H1 (cell line): ENCODE measurements around the gene ARHGAP22. TPM values are rescaled to one million over a fixed set of nuclear protein-coding genes. Genes with fewer than 3 reads are reported as not detected.

Experiments used
- CTCF ChIA-PET: fragments of 300-600 bp; sonication (Branson Sonifier 250); formaldehyde crosslinking; loops from one replicate; lab custom pipeline; 2021; ENCODE audit not compliant: partially characterized antibody; lab: Charles Lee
- POLR2A ChIA-PET: fragments of 300-600 bp; sonication (Branson Sonifier 250); formaldehyde crosslinking; loops from one replicate; lab custom pipeline; 2021; ENCODE audit warnings: inconsistent platforms; ENCODE audit not compliant: partially characterized antibody; lab: Charles Lee
- DNase-seq, 2 experiments: peaks; one replicate each; pipeline versions ENCODE4 v3.0.0 to v3.0.0-alpha.2; 2010 to 2022; ENCODE audit warnings: low spot score in 2 of 2, low read depth in 1 of 2, mixed read lengths in 1 of 2
- FAIRE-seq: peaks from 2 replicates; lab custom pipeline; 2011; peaks lifted over from hg19 to GRCh38; lab: Jason Lieb, UNC
- H2AFZ ChIP-seq: 2 replicates; pipeline ENCODE4 v1.8.1; 2012; ENCODE audit warnings: low read length, inconsistent platforms
- H2AK5ac ChIP-seq: 2 replicates; pipeline ENCODE4 v1.6.1; 2013; ENCODE audit warnings: low read depth, low read length
- H2BK120ac ChIP-seq: replicated peaks from 2 replicates; pipeline ENCODE3; 2013; ENCODE audit warnings: low read depth, low read length, inconsistent platforms
- H2BK12ac ChIP-seq: 2 replicates; pipeline ENCODE4 v1.6.1; 2013; ENCODE audit warnings: low read depth, low read length
- H2BK15ac ChIP-seq: 2 replicates; pipeline ENCODE4 v1.6.1; 2013; ENCODE audit warnings: low read length
- H2BK20ac ChIP-seq: 2 replicates; pipeline ENCODE4 v1.6.1; 2013; ENCODE audit warnings: low read length
- H2BK5ac ChIP-seq: 2 replicates; pipeline ENCODE4 v1.6.1; 2013; ENCODE audit warnings: low read depth, low read length
- H3K14ac ChIP-seq: 2 replicates; pipeline ENCODE4 v1.6.1; 2013; ENCODE audit warnings: inconsistent platforms; ENCODE audit not compliant: insufficient read length
- H3K18ac ChIP-seq: 2 replicates; pipeline ENCODE4 v1.6.1; 2013; ENCODE audit warnings: low read length; ENCODE audit errors: extremely low read depth
- H3K23ac ChIP-seq: 2 replicates; pipeline ENCODE4 v1.6.1; 2013; ENCODE audit warnings: inconsistent platforms; ENCODE audit not compliant: insufficient read length
- H3K23me2 ChIP-seq: 2 replicates; pipeline ENCODE4 v1.6.1; 2013; ENCODE audit warnings: low read depth, low read length
- H3K27ac ChIP-seq: 2 replicates; pipeline ENCODE4 v1.6.1; 2011; ENCODE audit warnings: low read depth, low read length, inconsistent platforms
- H3K27me3 ChIP-seq, 4 experiments: replicated peaks in 1 of 4; 1 replicate in 1 of 4; 2 replicates in 3 of 4; pipeline versions ENCODE4 v1.6.1 to v1.8.1; 2011 to 2013; ENCODE audit warnings: low read length in 3 of 4, mild to moderate bottlenecking in 3 of 4, inconsistent platforms in 2 of 4, mixed read lengths in 2 of 4, moderate library complexity in 1 of 4; ENCODE audit not compliant: control insufficient read depth in 3 of 4, insufficient read depth in 3 of 4; ENCODE audit errors: extremely low read depth in 1 of 4
- H3K36me3 ChIP-seq, 4 experiments: 2 replicates each; pipeline versions ENCODE4 v1.6.1 to v1.8.1; 2011 to 2013; ENCODE audit warnings: mild to moderate bottlenecking in 4 of 4, low read length in 3 of 4, moderate library complexity in 2 of 4, control low read depth in 1 of 4, inconsistent platforms in 1 of 4; ENCODE audit not compliant: insufficient read depth in 4 of 4, control insufficient read depth in 2 of 4
- H3K4ac ChIP-seq: replicated peaks from 2 replicates; pipeline ENCODE3; 2013; ENCODE audit warnings: low read length, low read depth, mixed read lengths, inconsistent platforms; ENCODE audit not compliant: insufficient read length
- H3K4me1 ChIP-seq, 4 experiments: replicated peaks in 1 of 4; 1 replicate in 1 of 4; 2 replicates in 3 of 4; pipeline versions ENCODE4 v1.6.1 to v1.8.1; 2011 to 2013; ENCODE audit warnings: low read length in 3 of 4, inconsistent platforms in 2 of 4, mixed read lengths in 1 of 4; ENCODE audit not compliant: insufficient read depth in 4 of 4, control insufficient read depth in 3 of 4
- H3K4me2 ChIP-seq, 2 experiments: 2 replicates each; pipeline versions ENCODE4 v1.6.1 to v1.8.1; 2011 to 2013; ENCODE audit warnings: low read depth in 2 of 2, low read length in 2 of 2, control low read depth in 1 of 2, inconsistent platforms in 1 of 2, mild to moderate bottlenecking in 1 of 2; ENCODE audit not compliant: insufficient read depth in 1 of 2
- H3K4me3 ChIP-seq, 4 experiments: fragments of 200-600, 300-600 bp in 1 of 4; sonication (generic), shearing (Covaris generic), sonication (Bioruptor Twin) in 1 of 4; 2 replicates each; pipeline versions ENCODE4 v1.5.1 to v1.8.1; 2011 to 2016; ENCODE audit warnings: low read length in 4 of 4, low read depth in 3 of 4, control low read depth in 2 of 4, inconsistent platforms in 2 of 4, mild to moderate bottlenecking in 2 of 4, mixed read lengths in 1 of 4, moderate library complexity in 1 of 4; ENCODE audit not compliant: insufficient read depth in 2 of 4; ENCODE audit errors: extremely low read depth in 1 of 4
- H3K56ac ChIP-seq: replicated peaks from 2 replicates; pipeline ENCODE3; 2013; ENCODE audit warnings: low read depth, mild to moderate bottlenecking, mixed read lengths, low read length, inconsistent platforms; ENCODE audit not compliant: insufficient read length
- H3K79me1 ChIP-seq: 2 replicates; pipeline ENCODE4 v1.6.1; 2013; ENCODE audit warnings: low read depth, low read length, control low read depth
- H3K79me2 ChIP-seq, 2 experiments: 2 replicates each; pipeline versions ENCODE4 v1.6.1 to v1.8.1; 2012 to 2013; ENCODE audit warnings: low read length in 2 of 2, mild to moderate bottlenecking in 2 of 2, inconsistent platforms in 1 of 2; ENCODE audit not compliant: insufficient read depth in 2 of 2, control insufficient read depth in 1 of 2
- H3K9ac ChIP-seq, 4 experiments: replicated peaks in 1 of 4; 1 replicate in 1 of 4; 2 replicates in 3 of 4; pipeline versions ENCODE4 v1.6.1 to v1.8.1; 2011 to 2013; ENCODE audit warnings: low read depth in 3 of 4, low read length in 3 of 4, control low read depth in 2 of 4, mild to moderate bottlenecking in 2 of 4, moderate library complexity in 2 of 4, inconsistent platforms in 1 of 4; ENCODE audit errors: extremely low read depth in 1 of 4
- H3K9me3 ChIP-seq, 2 experiments: 2 replicates each; pipeline versions ENCODE4 v1.6.1 to v1.8.1; 2012 to 2013; ENCODE audit warnings: mild to moderate bottlenecking in 2 of 2, moderate library complexity in 2 of 2, control low read depth in 1 of 2, inconsistent platforms in 1 of 2, low read depth in 1 of 2, low read length in 1 of 2, mixed read lengths in 1 of 2; ENCODE audit not compliant: insufficient read depth in 2 of 2
- H4K20me1 ChIP-seq, 2 experiments: replicated peaks in 1 of 2; 2 replicates each; pipeline versions ENCODE3 to v1.8.1; 2011 to 2013; ENCODE audit warnings: inconsistent platforms in 2 of 2, low read length in 2 of 2, mild to moderate bottlenecking in 1 of 2; ENCODE audit not compliant: insufficient read depth in 2 of 2, control insufficient read depth in 1 of 2
- H4K5ac ChIP-seq: 2 replicates; pipeline ENCODE4 v1.6.1; 2013; ENCODE audit warnings: low read length, low read depth, mixed read lengths, inconsistent platforms; ENCODE audit not compliant: insufficient read length
- H4K8ac ChIP-seq: 2 replicates; pipeline ENCODE4 v1.8.0; 2013; ENCODE audit warnings: mild to moderate bottlenecking, moderate library complexity, low read length, inconsistent platforms; ENCODE audit not compliant: insufficient read depth; ENCODE audit errors: extremely low read depth
- H4K91ac ChIP-seq: replicated peaks from 2 replicates; pipeline ENCODE3; 2013; ENCODE audit warnings: low read length, mixed read lengths, inconsistent platforms; ENCODE audit not compliant: insufficient read length
- JUND ChIP-seq: IDR thresholded peaks from 2 replicates; pipeline ENCODE4 v1.6.1; 2011; ENCODE audit warnings: mild to moderate bottlenecking, improper control_type of control experiment, low read length
- NRF1 ChIP-seq: IDR thresholded peaks from 2 replicates; pipeline ENCODE4 v1.6.1; 2011; ENCODE audit warnings: mild to moderate bottlenecking, low read depth, low read length, improper control_type of control experiment
- POLR2A ChIP-seq, 2 experiments: IDR thresholded peaks; 1 replicate in 1 of 2; 2 replicates in 1 of 2; pipeline ENCODE4 v1.6.1; 2011; ENCODE audit warnings: low read depth in 2 of 2, low read length in 2 of 2, mild to moderate bottlenecking in 2 of 2; ENCODE audit errors: control extremely low read depth in 1 of 2
- SIX5 ChIP-seq: IDR thresholded peaks from 2 replicates; pipeline ENCODE4 v1.6.1; 2011; ENCODE audit warnings: mild to moderate bottlenecking, low read depth, low read length
- SP1 ChIP-seq: IDR thresholded peaks from 2 replicates; pipeline ENCODE4 v1.6.1; 2011; ENCODE audit warnings: low read depth, low read length
- WGBS, 2 experiments: shearing (Covaris generic) in 1 of 2; methylation state at CpG; one replicate each; pipeline versions ENCODE4 v1.1.6 to v1.1.7; 2013 to 2015; ENCODE audit warnings: low lambda C conversion rate in 2 of 2, mixed read lengths in 2 of 2, inconsistent platforms in 1 of 2, low coverage in 1 of 2, missing lambda C conversion rate in 1 of 2; ENCODE audit not compliant: insufficient replicate concordance in 2 of 2, insufficient coverage in 1 of 2, insufficient read length in 1 of 2; ENCODE audit errors: extremely low coverage in 1 of 2, missing lambda C conversion rate in 1 of 2; 5-methylcytosine and 5-hydroxymethylcytosine counted together
- polyA plus RNA-seq, 7 experiments: library from polyadenylated mRNA; depleted of rRNA in 3 of 7; stranded (reverse) in 5 of 7; unstranded in 2 of 7; fragments of >200 nt in 5 of 7; fragments of 200-250 nt in 2 of 7; gene quantifications; 1 replicate in 5 of 7; 2 replicates in 1 of 7; 4 replicates in 1 of 7; pipeline versions ENCODE4 v1.2.1 to v1.2.3, GENCODE V29; 2011 to 2013; ENCODE audit warnings: missing spikeins in 2 of 7, mixed read lengths in 2 of 7
- total RNA-seq: library from RNA; stranded (reverse); fragmentation: NEBNext Ultra II Directional; extraction: Animal tissue kit (Norgen Biotek cat#: 25700); gene quantifications from 2 replicates; pipeline ENCODE4 v1.2.1, GENCODE V29; 2021

Gene ARHGAP22
- total and polyA plus RNA-seq, 2 of the 8 experiments (the other 6 are each of a cell fraction or from before 2014, with no cell fraction given), result 3.6 to 11.2 TPM

DNA sequence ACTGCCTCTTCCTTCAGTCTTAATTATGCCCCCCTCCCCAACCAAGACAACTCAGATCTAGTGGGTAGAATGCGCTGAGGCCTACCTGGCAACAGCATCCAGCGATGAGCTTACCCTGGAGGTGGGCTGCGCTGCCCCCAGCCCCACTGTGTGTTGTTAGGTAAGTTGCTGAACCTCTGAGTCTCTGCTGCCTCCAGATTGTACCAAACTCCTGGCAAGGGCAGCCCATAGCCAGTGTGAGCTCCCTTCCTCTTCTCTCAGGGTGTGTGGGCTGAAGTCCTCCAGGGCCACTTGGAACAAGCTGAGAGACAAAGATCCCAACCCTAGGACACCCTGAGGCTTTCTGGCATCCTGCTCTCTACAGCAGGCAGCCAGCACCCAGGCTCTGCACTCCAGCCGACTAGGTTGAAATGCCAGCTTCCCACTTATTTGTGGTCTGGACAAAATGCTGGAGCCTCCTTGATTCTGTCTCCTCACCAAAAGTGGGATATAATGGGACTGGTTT is 135.3 kb downstream of the ARHGAP22 start:
- H3K4me2 ChIP-seq, result no peak overlapping the region
- H3K23ac ChIP-seq, result no peak overlapping the region
- no peak overlapping the region for H2BK5ac ChIP-seq
- no peak overlapping the region for H4K8ac ChIP-seq
- H3K27ac ChIP-seq, result no peak overlapping the region
- H4K91ac ChIP-seq, result no peak overlapping the region
- H3K27me3 ChIP-seq, result peaks cover 0 to 12% (median 8%) of the 10 kb centered on the region in 4 experiments; a peak in 4 of 7 replicates
- no peak overlapping the region for H3K56ac ChIP-seq
- no peaks in the 10 kb centered on the region for H3K9me3 ChIP-seq
- H2BK15ac ChIP-seq, result no peak overlapping the region
- no peak overlapping the region for H2BK120ac ChIP-seq
- H2AFZ ChIP-seq, result no peak overlapping the region
- ChIA-PET CTCF (interaction anchor here (0.6 to 3.5 kb wide), 16 partner anchors 9 to 189 kb away, joined by 3 to 15 read pairs (median 4); no protein-coding TSS in a partner anchor), POLR2A (interaction anchor here (0.8 to 0.9 kb wide), 2 partner anchors 12 to 34 kb away, joined by 3 read pairs; no protein-coding TSS in a partner anchor)
- no peak overlapping the region for H3K18ac ChIP-seq
- H2AK5ac ChIP-seq, result no peak overlapping the region
- H4K5ac ChIP-seq, result no peak overlapping the region
- H3K4me3 ChIP-seq, result no peak overlapping the region
- no peak overlapping the region for H3K14ac ChIP-seq
- H3K4ac ChIP-seq, result no peak overlapping the region
- H3K9ac ChIP-seq, result no peak overlapping the region
- DNase-seq (peak in 1 of 2 experiments; percentile 39), FAIRE-seq (no peak)
- 89% methylated on average over 4 of the region's 4 CpGs; no CpG with 5 or more reads in 1 of the 2 experiments for WGBS, 2 experiments
- H3K36me3 ChIP-seq, result no peaks in the 10 kb centered on the region
- H3K79me2 ChIP-seq, result no peaks in the 10 kb centered on the region
- no peaks in the 10 kb centered on the region for H3K79me1 ChIP-seq
- H2BK12ac ChIP-seq, result no peak overlapping the region
- peaks cover 0 to 3% of the 10 kb centered on the region in 2 experiments for H4K20me1 ChIP-seq
- H3K23me2 ChIP-seq, result peaks cover 4% of the 10 kb centered on the region; the same call in 1 of the 2 replicates
- H2BK20ac ChIP-seq, result no peak overlapping the region
- H3K4me1 ChIP-seq, result peaks cover 3 to 24% (median 17%) of the 10 kb centered on the region in 4 experiments; a peak in 6 of 7 replicates
- TF ChIP-seq JUND, result no peak
- no peak for TF ChIP-seq NRF1
- no peak for TF ChIP-seq SIX5
- TF ChIP-seq POLR2A (IDR thresholded peaks at IDR 0.05; ENCODE audit: control extremely low read depth in 1 of 2, low read depth in 2 of 2, low read length in 2 of 2), result no peak
- no peak for TF ChIP-seq SP1
